Stimulated activated CD8-positive, alpha-beta memory T cell treated with anti-CD3 and anti-CD28 coated beads, Interleukin-4, amount 100 ng/mL, for 4 hours (primary cell): ENCODE results near the gene CAMK2A.

ENCODE experiments used
- DNase-seq, 2 donors: peaks; one replicate each; pipeline ENCODE4 v3.0.0-alpha.2; 2020; ENCODE audit warnings: low read depth in 2 of 2, low spot score in 1 of 2

The CAMK2A gene

GRCh38 chr5:150283904-150284303 lies 5.7 kb downstream of the CAMK2A start:
- no peak for DNase-seq

- no peak for DNase-seq
These were observed 7.6 kb downstream of the CAMK2A start for GRCh38 chr5:150281987-150282386.

GRCh38 chr5:150279330-150280020 lies 10.1 kb downstream of the CAMK2A start:
- DNase-seq: no peak

GRCh38 chr5:150278916-150279315 lies 10.7 kb downstream of the CAMK2A start:
- DNase-seq: no peak

GRCh38 chr5:150278046-150278730 lies 11.4 kb downstream of the CAMK2A start:
- no peak for DNase-seq

GRCh38 chr5:150277043-150277442 lies 12.5 kb downstream of the CAMK2A start:
- DNase-seq: no peak

- no peak for DNase-seq
These were observed 14.8 kb downstream of the CAMK2A start for GRCh38 chr5:150274811-150275210.

GRCh38 chr5:150272531-150272930 lies 17.0 kb downstream of the CAMK2A start:
- no peak for DNase-seq

GRCh38 chr5:150271923-150272322 lies 17.6 kb downstream of the CAMK2A start:
- DNase-seq: no peak

GRCh38 chr5:150271296-150271692 lies 18.3 kb downstream of the CAMK2A start:
- DNase-seq: no peak

GRCh38 chr5:150270541-150271295 lies 18.9 kb downstream of the CAMK2A start:
- no peak for DNase-seq

- DNase-seq: no peak
These were observed 22.7 kb downstream of the CAMK2A start for GRCh38 chr5:150266871-150267291.

GRCh38 chr5:150265870-150266383 lies 23.6 kb downstream of the CAMK2A start:
- DNase-seq: no peak

- no peak for DNase-seq
These were observed 24.6 kb downstream of the CAMK2A start for GRCh38 chr5:150264667-150265603.

GRCh38 chr5:150263801-150264621 lies 25.6 kb downstream of the CAMK2A start:
- no peak for DNase-seq

GRCh38 chr5:150263375-150263775 lies 26.2 kb downstream of the CAMK2A start:
- DNase-seq: no peak

- DNase-seq: no peak
These were observed 27.1 kb downstream of the CAMK2A start for GRCh38 chr5:150262502-150262901.

- no peak for DNase-seq
These were observed 28.3 kb downstream of the CAMK2A start for GRCh38 chr5:150261231-150261630.

- no peak for DNase-seq
These were observed 31.4 kb downstream of the CAMK2A start for GRCh38 chr5:150258130-150258529.

- no peak for DNase-seq
These were observed 32.1 kb downstream of the CAMK2A start for GRCh38 chr5:150257424-150257823.
